Sigmoid colon (tissue), 4 donors: Measurements from ENCODE around the gene LMNTD1.

ENCODE experiments used
- EP300 ChIP-seq, 4 donors: sonication (generic); formaldehyde crosslinking; IDR thresholded peaks; one replicate each; pipeline ENCODE4 v1.6.1; 2017; ENCODE audit warnings: antibody characterized with exemption in 4 of 4
- POLR2A ChIP-seq, 2 donors: fragments of 450-650 bp; IDR thresholded peaks; one replicate each; pipeline ENCODE4 v1.6.1; 2016; ENCODE audit warnings: antibody characterized with exemption in 2 of 2, mild to moderate bottlenecking in 2 of 2, moderate library complexity in 2 of 2
- POLR2AphosphoS5 ChIP-seq, 4 donors: sonication (generic); formaldehyde crosslinking; IDR thresholded peaks; one replicate each; pipeline ENCODE4 v1.6.1; 2017; ENCODE audit warnings: antibody characterized with exemption in 4 of 4
- TF ChIP-seq, protein P1 (sequence below), 4 experiments: fragments of 450-650 bp in 3 of 4; fragments of 200-600 bp in 1 of 4; IDR thresholded peaks; one replicate each; pipeline ENCODE4 v1.5.1; 2016 to 2019; ENCODE audit warnings: antibody characterized with exemption in 4 of 4, mild to moderate bottlenecking in 3 of 4, moderate library complexity in 2 of 4

DNA sequence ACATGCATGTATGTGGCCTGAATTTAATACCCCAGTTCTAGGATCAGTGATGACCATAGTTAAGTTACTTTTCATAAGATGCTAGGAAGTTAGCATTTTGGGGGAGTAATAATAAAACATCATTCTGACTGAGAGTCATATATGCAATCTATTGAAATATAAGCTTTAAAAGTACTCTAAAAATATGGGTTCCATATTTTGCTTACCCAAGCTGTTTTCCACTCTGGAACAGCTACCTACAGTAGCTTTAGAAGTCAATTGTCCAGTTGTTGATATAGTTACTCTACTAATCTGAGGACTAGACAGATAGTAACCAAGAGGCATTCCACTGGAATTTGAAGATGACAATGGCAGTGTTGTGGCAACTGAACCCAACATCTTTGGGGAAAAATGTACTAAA lies 4.0 kb downstream of the LMNTD1 start:
- TF ChIP-seq, protein P1, sequence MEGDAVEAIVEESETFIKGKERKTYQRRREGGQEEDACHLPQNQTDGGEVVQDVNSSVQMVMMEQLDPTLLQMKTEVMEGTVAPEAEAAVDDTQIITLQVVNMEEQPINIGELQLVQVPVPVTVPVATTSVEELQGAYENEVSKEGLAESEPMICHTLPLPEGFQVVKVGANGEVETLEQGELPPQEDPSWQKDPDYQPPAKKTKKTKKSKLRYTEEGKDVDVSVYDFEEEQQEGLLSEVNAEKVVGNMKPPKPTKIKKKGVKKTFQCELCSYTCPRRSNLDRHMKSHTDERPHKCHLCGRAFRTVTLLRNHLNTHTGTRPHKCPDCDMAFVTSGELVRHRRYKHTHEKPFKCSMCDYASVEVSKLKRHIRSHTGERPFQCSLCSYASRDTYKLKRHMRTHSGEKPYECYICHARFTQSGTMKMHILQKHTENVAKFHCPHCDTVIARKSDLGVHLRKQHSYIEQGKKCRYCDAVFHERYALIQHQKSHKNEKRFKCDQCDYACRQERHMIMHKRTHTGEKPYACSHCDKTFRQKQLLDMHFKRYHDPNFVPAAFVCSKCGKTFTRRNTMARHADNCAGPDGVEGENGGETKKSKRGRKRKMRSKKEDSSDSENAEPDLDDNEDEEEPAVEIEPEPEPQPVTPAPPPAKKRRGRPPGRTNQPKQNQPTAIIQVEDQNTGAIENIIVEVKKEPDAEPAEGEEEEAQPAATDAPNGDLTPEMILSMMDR (IDR thresholded peaks at IDR 0.05) = no peak
- TF ChIP-seq POLR2A (IDR thresholded peaks at IDR 0.05) (no peak), POLR2AphosphoS5 (IDR thresholded peaks at IDR 0.05) (no peak), EP300 (IDR thresholded peaks at IDR 0.05) (no peak)
